ENCODE results near the gene TOB1. TPM values are rescaled to one million over a fixed set of nuclear protein-coding genes. Genes with fewer than 3 reads are reported as not detected.

The TOB1 gene
- total RNA-seq, 1 donor from 2014 or later = 26.2 TPM

DNA sequence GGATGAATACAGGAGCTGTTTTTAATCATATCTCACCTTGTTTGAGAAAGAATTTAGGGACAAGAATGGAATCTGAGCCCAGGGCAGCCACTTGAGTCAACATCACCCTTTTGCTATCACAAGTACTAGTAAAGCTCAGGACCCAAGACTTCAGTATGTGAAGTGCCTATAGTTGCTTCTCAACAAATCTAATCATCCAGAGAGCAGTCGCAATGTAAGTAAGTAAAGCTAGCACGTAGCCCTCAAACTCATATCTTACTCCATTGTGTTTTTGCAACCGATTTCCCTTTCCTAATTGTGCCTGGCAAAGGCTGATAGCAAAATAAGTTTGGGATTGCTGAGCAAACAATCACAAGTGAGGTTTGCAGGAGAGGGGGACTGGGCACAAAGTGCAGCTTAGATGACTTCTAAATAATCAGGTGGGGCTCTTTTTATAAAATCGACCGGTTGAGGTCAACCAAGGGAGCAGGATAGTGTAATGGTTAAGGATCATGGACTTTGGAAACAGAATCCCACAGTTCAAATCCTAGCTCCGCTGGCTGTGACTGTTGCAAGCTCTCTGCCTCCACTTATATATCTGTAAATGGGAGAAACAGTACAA, 13.0 kb downstream of the TOB1 start:
- peaks cover 17% of the 10 kb centered on the region for H3K4me1 Mint-ChIP-seq
- no peak overlapping the region for H3K27ac Mint-ChIP-seq (ENCODE audit: unreplicated experiment)
- H3K9me3 Mint-ChIP-seq = no peaks in the 10 kb centered on the region
- no peak for DNase-seq (ENCODE audit: low read depth, low spot score)
- H3K4me3 Mint-ChIP-seq = no peak overlapping the region
- H3K27me3 Mint-ChIP-seq (ENCODE audit: low read depth) = no peaks in the 10 kb centered on the region
- H3K36me3 Mint-ChIP-seq (ENCODE audit: low read depth) = no peaks in the 10 kb centered on the region
- TF ChIP-seq, protein P1, sequence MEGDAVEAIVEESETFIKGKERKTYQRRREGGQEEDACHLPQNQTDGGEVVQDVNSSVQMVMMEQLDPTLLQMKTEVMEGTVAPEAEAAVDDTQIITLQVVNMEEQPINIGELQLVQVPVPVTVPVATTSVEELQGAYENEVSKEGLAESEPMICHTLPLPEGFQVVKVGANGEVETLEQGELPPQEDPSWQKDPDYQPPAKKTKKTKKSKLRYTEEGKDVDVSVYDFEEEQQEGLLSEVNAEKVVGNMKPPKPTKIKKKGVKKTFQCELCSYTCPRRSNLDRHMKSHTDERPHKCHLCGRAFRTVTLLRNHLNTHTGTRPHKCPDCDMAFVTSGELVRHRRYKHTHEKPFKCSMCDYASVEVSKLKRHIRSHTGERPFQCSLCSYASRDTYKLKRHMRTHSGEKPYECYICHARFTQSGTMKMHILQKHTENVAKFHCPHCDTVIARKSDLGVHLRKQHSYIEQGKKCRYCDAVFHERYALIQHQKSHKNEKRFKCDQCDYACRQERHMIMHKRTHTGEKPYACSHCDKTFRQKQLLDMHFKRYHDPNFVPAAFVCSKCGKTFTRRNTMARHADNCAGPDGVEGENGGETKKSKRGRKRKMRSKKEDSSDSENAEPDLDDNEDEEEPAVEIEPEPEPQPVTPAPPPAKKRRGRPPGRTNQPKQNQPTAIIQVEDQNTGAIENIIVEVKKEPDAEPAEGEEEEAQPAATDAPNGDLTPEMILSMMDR (conservative IDR thresholded peaks at IDR 0.05) = no peak

DNA sequence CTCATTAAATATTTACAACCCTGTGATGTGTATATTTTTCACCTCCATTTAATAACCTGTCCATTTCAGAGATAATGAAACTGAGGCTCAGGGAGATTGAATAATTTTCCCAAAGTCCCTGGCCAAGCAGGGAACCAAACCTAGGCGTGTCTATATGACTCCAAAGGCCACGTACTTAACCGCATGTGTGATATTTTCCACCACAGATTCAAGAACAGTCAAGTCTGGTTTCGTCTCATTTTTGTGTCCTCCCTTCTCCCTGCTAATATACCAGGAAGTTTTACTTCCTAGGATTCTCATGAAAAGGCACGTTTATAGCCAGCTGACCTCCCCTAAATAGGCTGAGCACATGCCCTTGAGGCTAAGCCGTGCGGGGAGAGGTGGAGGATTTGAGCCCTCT, 15.5 kb downstream of the TOB1 start:
- H3K27ac Mint-ChIP-seq (ENCODE audit: unreplicated experiment) = no peak overlapping the region
- TF ChIP-seq, protein P1 (conservative IDR thresholded peaks at IDR 0.05) = no peak
- H3K36me3 Mint-ChIP-seq (ENCODE audit: low read depth) = no peaks in the 10 kb centered on the region
- no peaks in the 10 kb centered on the region for H3K27me3 Mint-ChIP-seq (ENCODE audit: low read depth)
- no peaks in the 10 kb centered on the region for H3K9me3 Mint-ChIP-seq
- H3K4me1 Mint-ChIP-seq = peaks cover 17% of the 10 kb centered on the region
- no peak overlapping the region for H3K4me3 Mint-ChIP-seq
- DNase-seq (ENCODE audit: low read depth, low spot score) = no peak

DNA sequence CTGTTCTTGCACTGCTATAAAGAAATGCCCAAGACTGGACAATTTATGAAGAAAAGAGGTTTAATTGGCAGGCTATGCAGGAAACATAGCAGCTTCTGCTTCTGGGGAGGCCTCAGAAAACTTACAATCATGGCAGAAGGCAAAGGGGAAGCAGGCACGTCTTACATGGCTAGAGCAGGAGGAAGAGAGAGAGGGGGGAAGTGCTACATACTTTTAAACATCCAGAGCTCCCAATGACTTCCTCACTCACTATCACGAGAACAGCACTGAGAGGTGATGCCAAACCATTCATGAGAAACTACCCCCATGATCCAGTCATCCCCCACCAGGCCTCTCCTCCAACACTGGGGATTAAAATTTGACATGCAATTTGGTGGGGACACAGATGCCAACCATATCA, 17.4 kb downstream of the TOB1 start:
- H3K36me3 Mint-ChIP-seq (ENCODE audit: low read depth) = no peaks in the 10 kb centered on the region
- peaks cover 28% of the 10 kb centered on the region for H3K4me1 Mint-ChIP-seq
- no peak overlapping the region for H3K27ac Mint-ChIP-seq (ENCODE audit: unreplicated experiment)
- no peak overlapping the region for H3K4me3 Mint-ChIP-seq
- H3K9me3 Mint-ChIP-seq = no peaks in the 10 kb centered on the region
- no peaks in the 10 kb centered on the region for H3K27me3 Mint-ChIP-seq (ENCODE audit: low read depth)
- TF ChIP-seq, protein P1 (conservative IDR thresholded peaks at IDR 0.05) = no peak
- no peak for DNase-seq (ENCODE audit: low read depth, low spot score)

DNA sequence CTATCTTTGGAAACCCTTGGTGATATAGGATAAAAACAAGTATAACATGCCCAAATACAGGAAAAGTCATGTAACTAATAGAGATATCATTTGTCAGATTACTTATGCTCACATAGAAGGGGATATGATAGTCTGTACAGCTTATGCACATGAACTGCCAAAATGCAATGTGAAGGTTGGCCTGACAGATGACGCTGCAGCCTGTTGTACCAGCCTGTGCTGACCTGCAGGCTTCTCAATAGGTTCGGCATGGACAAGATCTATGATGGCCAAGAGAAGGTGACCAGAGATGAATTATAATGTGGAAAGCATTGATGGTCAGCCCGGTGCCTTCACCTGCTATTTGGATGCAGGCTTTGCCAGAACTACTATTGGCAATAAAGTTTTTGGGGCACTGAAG, 18.1 kb downstream of the TOB1 start:
- no peaks in the 10 kb centered on the region for H3K9me3 Mint-ChIP-seq
- peaks cover 28% of the 10 kb centered on the region for H3K4me1 Mint-ChIP-seq
- no peak for DNase-seq (ENCODE audit: low read depth, low spot score)
- no peak overlapping the region for H3K27ac Mint-ChIP-seq (ENCODE audit: unreplicated experiment)
- H3K36me3 Mint-ChIP-seq (ENCODE audit: low read depth) = no peaks in the 10 kb centered on the region
- TF ChIP-seq, protein P1 (conservative IDR thresholded peaks at IDR 0.05) = no peak
- no peak overlapping the region for H3K4me3 Mint-ChIP-seq
- no peaks in the 10 kb centered on the region for H3K27me3 Mint-ChIP-seq (ENCODE audit: low read depth)

DNA sequence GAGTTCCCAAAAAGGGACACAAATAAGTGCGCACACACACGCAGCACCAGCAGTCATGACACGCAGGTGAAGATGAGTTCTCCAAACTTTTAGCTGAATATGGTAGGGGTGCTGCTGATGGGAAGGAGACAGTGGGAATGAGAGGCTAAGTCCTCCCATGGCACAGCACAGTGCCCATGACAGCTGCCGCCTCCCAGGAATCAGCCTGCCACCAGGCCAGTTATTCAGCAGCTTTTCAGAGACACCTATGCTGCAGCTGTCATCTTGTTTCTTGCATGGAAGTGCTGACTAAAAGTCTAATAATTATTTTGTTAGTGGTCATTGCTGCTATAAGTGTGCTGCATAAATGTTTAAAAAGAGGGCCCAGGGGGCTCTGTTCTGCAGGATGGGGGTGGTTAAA, 18.6 kb downstream of the TOB1 start:
- DNase-seq (ENCODE audit: low read depth, low spot score) = no peak
- Mint-ChIP-seq H3K27ac (ENCODE audit: unreplicated experiment) (no peak overlapping the region), H3K36me3 (ENCODE audit: low read depth) (no peaks in the 10 kb centered on the region), H3K9me3 (no peaks in the 10 kb centered on the region), H3K27me3 (ENCODE audit: low read depth) (no peaks in the 10 kb centered on the region), H3K4me3 (no peak overlapping the region), H3K4me1 (peaks cover 26% of the 10 kb centered on the region)
- TF ChIP-seq, protein P1 (conservative IDR thresholded peaks at IDR 0.05) = no peak
